Activated T-cell treated with anti-CD3 and anti-CD28 coated beads, Interleukin-2, amount 50 U/mL, for 48 hours (primary cell): Measurements from ENCODE around the gene SLC39A3.

Experiments
- DNase-seq, 2 experiments: peaks; one replicate each; pipeline ENCODE4 v3.0.0-alpha.2; 2020

Gene SLC39A3

GRCh38 chr19:2739602-2740313, at the start of gene SLC39A3:
Gene SLC39A3, minus strand, starts transcription at chr19:2740017. Its CDS starts 2,760 bp downstream, at chr19:2737257.
- peak; percentile 100 for DNase-seq

GRCh38 chr19:2788237-2788636, 48.4 kb upstream of the SLC39A3 start:
- no peak for DNase-seq

- no peak for DNase-seq
Observed at GRCh38 chr19:2787115-2787514, 47.3 kb upstream of the SLC39A3 start.

GRCh38 chr19:2785244-2785997, 45.6 kb upstream of the SLC39A3 start, which contains the start of gene THOP1:
Gene THOP1, plus strand, starts transcription at chr19:2785503. Its CDS starts 160 bp downstream, at chr19:2785663.
- peak; percentile 98 to 99 for DNase-seq

- no peak for DNase-seq
Observed at GRCh38 chr19:2783781-2784145, 43.9 kb upstream of the SLC39A3 start.

GRCh38 chr19:2782936-2783780, 43.3 kb upstream of the SLC39A3 start, which contains the start of gene SGTA:
Gene SGTA, minus strand, starts transcription at chr19:2783273. Its CDS starts 14,205 bp downstream, at chr19:2769068.
- DNase-seq = peak; percentile 97 to 98

- peak; percentile 43 to 44 for DNase-seq
Observed at GRCh38 chr19:2782329-2782935, 42.6 kb upstream of the SLC39A3 start.

- DNase-seq = no peak
Observed at GRCh38 chr19:2780284-2780683, 40.5 kb upstream of the SLC39A3 start.

- no peak for DNase-seq
Observed at GRCh38 chr19:2779121-2779740, 39.4 kb upstream of the SLC39A3 start.

- no peak for DNase-seq
Observed at GRCh38 chr19:2777952-2778683, 38.3 kb upstream of the SLC39A3 start.

GRCh38 chr19:2775556-2776430, 36.0 kb upstream of the SLC39A3 start:
- peak; percentile 86 for DNase-seq

- no peak for DNase-seq
Observed at GRCh38 chr19:2774953-2775555, 35.2 kb upstream of the SLC39A3 start.

GRCh38 chr19:2774083-2774679, 34.4 kb upstream of the SLC39A3 start:
- no peak for DNase-seq

- DNase-seq = no peak
Observed at GRCh38 chr19:2771786-2772674, 32.2 kb upstream of the SLC39A3 start.

GRCh38 chr19:2770055-2771013, 30.5 kb upstream of the SLC39A3 start:
- DNase-seq = no peak

GRCh38 chr19:2769218-2769617, 29.4 kb upstream of the SLC39A3 start:
- DNase-seq = no peak
